Kidney capillary endothelial cell (primary cell): ENCODE data around the gene DBNDD1.

Experiments used
- DNase-seq: peaks from one replicate; pipeline ENCODE4 v3.0.0-alpha.2; 2018; ENCODE audit warnings: low spot score

DBNDD1 gene

DNA sequence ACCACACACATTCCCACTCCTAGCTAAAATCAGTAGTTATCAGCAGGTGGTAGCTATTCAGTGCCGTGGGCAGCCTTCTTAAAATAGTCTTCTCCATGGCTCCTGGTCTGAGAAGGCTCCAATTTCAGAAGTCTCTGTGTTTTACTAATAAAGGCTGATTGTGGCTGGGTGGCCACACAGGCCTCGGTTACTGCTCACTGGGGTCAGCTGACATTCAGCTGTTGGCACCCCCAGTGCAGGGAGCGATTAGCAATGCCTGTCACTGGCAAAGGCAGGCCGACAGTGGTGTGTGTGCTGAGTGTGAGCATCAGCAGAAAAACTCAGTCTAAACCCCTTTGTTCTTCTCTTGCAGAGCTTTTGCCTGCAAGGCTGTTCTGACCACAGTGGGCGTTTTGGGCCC is 16.6 kb upstream of the DBNDD1 start:
- no peak for DNase-seq

DNA sequence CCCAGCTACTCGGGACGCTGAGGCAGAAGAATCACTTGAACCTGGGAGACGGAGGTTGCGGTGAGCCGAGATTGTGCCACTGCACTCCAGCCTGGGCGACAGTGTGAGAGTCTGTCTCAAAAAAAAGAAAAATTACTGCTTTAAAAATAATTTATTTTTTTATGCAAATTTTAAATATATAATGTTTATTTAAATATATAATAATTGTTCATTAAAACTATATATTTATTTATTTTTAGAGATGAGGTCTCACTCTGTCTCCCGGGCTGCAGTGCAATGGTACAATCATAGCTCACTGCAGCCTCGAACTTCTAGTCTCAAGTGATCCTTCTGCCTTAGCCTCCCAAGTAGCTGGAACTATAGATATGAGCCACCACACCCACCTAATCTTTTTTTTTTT is 15.2 kb upstream of the DBNDD1 start:
- DNase-seq: no peak

DNA sequence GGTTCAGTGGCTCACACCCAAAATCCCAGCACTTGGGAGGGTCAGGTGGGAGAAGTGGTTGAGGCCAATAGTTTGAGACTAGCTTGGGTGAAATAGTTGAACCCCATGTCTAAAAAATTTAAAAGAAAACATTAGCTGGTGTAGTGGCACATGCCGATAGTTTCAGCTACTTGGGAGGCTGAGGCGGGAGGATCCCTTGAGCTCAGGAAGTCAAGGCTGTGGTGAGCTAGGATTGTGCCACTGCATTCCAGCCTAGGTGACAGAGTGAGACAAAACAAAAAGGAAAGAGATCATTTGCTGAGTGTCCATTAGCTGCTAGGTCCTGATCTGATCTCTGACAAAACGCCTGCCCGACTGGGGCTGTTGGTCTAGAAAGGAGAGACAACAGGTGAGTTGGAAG is 14.1 kb upstream of the DBNDD1 start:
- DNase-seq: no peak

DNA sequence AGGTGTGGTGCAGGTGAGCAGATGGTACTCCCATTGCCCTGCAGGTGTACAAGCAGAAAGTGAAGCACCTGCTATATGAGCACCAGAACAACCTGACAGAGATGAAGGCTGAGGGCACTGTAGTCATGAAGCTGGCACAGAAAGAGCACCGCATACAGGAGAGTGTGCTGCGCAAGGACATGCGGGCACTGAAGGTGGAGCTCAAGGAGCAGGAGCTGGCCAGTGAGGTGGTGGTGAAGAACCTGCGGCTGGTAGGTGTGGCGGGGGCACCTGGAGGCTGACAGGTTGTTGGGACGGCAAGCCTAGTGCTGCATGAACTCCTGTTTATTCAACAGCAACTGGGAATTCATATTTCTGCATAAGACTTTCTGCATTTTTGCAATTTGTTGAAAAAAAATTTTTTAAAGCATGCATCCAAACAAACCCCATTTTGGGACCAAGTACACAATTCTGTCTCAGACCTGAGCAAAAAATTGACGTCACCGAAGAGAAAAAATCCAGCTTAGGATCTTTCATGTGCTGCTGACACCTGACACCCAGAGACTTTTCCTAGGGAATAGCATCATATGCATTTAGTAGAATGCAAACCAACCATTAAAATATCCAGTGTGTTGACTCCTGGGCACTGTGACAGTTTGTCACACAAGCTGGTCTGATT is 13.5 kb upstream of the DBNDD1 start:
- no peak for DNase-seq

DNA sequence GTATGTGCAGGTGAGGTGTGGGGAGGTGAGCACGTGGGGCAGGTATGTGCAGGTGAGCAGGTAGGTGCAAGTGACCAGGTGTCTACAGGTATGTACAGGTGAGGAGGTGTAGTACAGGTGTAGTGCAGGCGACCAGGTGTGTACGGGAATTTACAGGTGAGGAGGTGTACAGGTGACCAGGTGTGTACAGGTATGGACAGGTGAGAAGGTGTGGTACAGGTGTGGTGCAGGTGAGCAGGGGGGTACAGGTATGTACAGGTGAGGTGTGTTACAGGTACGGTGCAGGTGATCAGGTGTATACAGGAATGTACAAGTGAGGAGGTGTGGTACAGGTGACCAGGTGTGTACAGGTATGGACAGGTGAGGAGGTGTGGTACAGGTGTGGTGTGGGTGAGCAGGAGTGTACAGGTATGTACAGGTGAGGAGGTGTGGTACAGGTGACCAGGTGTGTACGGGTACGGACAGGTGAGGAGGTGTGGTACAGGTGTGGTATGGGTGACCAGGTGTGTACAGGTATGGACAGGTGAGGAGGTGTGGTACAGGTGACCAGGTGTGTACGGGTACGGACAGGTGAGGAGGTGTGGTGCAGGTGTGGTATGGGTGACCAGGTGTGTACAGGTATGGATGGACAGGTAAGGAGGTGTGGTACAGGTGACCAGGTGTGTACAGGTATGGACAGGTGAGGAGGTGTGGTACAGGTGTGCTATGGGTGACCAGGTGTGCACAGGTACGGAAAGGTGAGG is 12.8 kb upstream of the DBNDD1 start:
- no peak for DNase-seq

DNA sequence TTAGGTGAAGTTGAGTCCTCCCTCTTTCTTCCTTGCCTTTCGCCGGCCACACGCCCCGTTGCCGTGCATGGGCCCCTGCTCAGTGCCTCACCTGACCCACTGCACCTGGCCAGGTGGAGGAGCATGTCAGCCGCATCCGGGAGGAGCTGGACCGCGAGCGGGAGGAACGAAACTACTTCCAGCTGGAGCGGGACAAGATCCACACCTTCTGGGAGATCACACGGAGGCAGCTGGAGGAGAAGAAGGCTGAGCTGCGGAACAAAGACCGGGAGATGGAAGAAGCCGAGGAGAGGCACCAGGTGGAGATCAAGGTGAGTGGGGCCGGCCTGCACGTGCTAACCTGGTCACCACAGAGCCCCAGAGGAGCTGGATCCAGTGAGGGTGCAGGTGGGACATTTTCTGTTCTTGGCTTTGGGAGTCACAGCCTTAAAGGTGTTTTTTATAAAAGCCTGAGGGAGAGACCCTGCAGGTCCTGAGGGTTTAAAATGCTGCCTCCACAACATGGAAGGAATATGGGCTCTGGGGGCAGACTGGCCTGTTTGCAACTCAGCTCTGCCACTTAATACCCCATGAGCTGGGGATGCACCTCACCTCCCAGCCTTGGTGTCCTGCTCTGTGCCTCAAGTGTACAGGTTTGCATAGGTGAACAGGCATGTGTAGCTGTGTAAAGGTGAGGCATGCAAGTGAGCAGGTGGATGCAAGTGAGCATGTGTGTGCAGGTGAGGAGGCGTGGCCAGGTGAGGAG is 12.1 kb upstream of the DBNDD1 start:
- no peak for DNase-seq

DNA sequence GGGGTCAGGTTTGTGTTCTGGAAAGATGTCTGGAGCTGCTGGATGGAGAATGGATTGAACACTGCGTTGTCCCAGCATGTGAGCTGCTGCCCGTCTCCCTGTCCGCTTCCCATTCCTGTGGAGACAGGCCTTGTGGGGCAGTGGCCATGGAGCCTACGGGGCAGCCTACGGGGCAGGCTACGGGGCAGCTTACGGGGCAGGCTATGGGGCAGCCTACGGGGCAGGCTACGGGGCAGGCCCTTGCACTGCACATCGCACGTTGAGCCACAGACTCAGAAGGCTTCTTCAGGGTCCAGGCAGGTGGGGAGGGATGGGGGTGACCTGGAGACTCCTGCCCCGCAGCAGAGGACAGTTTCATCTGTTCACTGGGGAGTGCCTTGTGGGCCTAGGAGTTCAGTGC is 9.7 kb upstream of the DBNDD1 start:
- no peak for DNase-seq

DNA sequence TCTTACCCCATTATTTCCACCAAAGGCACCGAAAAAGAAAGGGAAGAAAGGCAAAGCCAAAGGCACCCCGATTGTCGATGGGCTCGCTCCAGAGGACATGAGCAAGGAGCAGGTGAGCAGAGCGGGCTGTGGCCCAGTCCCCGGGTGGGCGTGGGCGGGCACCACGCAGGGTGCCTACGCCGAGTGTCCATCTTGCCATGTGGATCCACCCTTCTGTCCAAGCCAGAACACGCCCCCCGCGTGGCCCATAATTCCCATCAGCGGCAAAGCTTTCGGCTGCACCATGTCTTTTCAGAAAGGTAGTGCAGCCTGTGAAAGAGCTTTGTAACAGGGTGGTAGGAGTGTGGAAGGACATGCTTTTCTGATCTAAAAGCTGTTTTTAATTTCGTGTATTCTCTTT is 8.4 kb upstream of the DBNDD1 start:
- DNase-seq: no peak

DNA sequence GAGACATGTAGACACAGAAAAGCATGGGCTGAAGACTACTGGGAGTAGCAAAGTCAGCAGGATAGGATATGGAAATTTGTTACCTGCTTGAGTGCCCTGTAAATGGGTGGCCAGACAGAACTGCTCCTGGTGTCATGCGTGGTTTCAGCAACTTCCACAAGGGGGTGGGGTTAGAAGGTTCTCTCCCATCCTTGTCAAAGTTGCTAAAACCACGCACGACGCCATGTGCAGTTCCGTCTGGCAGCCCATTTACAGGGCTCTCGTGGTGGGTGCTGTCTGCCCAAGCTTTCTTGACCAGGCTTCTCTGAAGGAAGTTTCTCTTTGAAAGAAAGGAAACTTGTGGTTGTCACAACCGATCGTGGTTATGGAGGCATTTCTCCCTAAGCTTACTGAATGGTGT is 6.9 kb upstream of the DBNDD1 start:
- no peak for DNase-seq

DNA sequence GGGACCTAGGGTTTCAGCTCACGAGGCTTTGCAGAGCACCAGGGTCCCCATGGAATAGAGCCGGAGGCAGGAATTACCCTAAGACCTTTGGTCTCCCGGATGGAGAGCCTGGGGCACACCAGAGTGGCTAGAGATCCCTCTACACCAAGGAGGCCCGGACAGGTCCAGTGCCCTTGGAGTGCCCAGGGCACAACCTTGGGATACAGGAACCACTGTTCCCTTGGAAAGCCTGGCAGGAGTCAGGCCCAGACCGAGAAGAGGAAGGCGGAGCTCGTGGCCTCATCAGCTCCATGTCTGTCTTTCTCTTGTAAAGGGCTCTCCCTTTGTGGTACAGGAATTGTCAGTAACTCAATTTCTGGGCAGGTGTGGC is 3.8 kb upstream of the DBNDD1 start:
- DNase-seq: no peak

DNA sequence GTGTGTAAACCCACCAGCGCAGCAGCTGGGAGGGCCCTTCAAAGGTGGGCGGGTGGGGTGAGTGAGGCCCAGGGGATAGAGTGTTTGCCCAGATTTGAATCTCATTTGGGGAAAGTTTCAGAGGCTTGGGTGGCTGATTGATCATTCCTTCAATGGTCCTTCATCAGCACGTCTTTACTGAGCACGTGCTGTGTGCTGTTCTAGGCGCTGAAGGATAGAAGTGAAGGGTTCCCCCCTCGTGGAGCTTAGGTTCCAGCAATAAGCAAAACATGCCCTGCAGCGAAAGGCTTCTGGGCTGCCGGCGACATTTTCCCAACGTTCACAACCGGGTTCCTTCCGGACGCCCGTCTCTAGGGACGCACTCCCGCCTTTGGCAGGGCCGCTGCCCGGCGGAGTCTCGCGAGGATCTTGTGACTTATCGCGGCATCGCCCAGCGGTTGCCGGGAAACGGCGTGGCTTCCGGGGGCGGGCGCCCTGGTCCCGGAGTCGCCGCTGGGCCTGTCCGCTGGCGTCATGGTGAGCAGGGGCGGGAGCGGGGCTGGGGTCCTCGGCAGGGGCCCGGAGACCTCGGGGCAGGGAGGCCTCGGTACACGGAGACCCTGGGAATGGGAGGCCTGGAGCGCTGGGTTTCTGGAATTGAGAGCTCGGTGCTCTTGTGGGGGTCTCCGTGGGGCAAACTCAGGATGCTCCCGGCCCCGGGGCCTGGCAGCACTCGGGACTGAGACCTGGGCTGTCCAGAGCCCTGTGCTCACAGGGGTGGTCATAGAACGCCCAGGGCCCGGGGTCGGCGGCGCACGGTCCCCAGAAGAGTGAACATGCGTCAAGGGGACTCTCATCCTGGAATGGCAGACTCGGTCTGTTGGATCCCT is 3.2 kb upstream of the DBNDD1 start:
- DNase-seq: peak; percentile 84

DNA sequence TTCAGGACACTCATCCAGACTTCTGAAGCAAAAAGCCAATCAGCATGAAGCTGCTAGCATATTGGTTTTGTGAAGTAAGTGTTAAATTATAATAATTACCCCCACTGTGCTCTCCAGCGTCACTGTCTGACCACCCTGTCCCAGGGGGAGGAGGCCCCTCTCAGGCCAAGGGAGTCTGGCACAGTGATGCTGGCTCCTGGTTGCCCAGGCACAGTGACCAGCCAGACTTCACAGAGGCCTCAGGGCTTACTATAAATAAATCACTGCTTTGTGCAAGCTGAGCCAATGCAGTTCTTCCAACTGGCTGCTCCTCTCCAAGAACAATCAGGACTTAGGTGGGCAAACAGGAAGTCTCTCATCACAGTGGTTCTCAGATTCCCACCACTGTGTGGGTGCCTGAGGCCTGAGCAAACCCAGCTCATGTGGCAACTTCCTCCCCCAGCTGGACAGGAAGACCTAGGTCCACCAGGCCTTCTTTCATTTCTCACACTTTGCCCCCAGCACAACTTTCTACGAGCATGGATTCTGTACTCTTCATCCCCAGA is 1.7 kb upstream of the DBNDD1 start:
- DNase-seq: no peak

DNA sequence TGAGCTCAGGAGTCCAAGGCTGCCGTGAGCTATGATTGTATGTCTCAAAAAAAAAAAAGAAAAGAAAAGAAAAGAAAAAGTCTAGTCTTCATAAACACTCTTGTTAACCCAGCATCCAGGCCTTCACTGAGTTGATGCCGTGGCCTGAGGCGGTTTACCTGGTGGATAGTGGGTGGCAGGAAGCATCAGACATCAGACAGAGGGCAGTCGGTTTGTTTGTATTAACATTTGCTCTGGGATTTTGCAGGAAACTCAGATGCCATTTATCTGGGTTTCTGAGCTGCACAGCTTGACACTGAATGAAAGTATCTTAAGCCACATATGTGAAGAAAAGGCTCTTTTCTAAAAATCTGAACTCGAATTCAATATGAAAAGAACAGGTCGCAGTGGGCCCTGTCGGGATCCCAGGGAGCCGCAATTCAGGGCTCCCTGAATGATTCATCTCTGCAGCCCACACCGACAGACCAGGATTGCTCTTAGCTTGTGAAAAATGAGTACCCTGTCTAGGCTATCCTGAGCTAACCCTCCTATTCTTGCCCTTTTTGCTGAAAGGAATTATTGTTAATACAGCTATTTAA is 1.1 kb upstream of the DBNDD1 start:
- DNase-seq: no peak

DNA sequence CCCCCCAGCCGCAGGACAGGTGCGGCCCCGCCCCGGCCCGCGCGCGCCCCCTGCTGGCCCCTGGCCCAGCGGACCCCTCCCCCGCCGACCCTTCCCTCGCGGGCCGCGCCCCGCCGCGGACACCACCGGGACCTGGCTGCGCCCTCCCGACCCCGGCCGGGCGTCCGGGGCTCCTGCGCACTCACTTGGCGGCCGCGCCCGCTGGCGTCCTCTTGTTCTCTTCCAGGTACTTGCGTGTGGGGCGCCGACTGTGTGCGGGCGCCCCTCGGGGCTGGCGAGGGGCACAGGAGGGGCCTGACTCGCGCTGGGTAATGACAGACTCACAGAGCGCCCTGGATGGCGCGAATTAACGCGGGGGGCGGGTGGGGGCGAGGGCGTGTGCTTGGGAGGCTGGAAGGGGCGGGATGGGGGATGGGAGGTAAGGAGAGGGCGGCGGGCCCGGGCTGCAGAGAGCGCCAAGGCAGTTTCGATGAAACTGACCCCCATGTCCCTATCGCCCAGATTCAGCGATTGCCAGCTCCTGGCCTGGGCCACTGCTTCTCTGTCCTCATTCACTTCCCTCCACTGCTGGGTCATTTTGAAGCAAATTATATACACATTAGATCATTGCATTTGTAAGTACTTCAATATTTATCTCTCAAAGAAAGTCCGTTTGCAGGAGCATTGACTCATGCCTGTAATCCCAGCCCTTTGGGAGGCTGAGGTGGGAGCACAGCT is 445 bp upstream of the DBNDD1 start:
- DNase-seq: no peak

DNA sequence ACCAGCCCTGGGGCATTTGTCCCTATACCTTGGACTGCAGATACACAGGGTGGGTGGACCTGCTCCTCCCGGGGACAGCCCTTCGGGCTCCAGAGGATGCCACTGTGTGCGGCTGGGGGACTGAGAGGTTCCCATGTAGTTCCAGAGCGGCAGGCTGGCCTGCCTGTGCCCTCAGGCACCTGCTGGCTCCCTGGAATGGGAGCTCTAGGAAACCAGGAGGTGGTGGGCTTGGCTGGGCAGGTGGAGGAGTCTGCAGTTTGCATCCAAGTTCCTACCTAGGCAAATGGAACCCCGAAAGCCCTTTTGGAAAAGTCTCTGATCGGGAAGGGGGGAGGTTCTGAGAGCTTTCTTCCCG is 982 bp downstream of the DBNDD1 start:
- DNase-seq: no peak

DNA sequence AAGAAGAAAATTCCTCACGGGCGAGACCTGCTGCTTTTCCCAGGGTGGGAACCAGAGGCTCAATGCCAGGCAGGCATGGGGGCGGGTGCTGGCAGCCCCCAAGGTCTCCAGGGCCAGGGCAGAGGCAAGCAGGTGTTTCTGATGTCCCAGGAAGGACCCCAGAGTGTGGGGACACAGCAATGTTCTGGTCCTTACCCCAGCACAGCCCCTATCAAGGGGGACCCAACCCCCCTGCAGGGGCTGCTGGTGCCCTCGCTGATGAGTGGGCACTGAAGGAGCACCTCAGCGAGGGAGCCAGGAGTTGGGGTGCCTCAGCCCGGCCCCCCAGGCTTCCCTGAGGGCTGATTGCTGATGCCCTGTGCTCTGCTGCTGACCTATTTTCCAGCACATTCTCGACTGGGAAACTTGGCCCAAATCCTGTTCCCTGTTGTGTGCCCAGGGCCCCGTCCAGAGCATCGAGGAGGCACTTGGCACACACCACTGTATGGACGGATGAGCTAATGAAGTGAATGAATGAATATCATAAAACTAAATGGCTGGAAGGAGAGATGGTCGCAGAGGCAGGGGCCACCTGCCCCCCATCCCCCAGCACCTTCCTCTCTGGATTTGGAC is 2.8 kb downstream of the DBNDD1 start:
- DNase-seq: no peak

DNA sequence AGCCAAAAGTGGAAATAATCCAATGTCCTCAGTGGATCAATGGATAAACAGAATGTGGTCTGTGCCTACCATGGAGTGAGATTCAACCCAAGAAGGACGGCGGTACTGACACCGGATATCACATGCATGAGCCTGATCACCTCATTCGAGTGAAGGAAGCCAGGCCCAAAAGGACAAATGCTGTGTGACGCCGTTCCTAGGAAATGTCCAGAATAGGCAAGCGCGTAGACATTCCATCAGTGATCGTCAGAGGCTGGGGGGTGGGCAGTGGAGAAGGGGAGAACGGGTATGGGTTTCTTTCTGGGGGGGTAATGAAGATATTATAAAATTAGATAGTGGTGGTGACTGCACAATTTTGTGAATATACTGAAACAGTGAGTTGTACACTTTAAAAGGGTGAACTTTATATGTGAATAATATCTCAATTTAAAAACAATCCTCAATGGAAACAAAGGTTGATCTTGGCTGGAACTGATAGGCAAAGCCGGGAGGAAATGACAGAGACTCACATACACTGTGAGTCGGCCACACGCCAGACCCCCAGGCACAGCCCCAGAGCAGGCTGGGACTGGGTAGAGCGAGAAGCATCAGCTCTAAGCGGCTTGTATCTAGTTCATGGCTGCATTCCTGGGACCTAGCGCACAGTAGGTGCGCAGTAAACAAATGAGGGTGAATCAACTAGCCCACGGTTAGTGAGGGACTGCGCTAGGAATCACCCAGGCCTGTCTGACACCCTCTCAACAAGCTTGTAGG is 3.5 kb downstream of the DBNDD1 start:
- DNase-seq: no peak

DNA sequence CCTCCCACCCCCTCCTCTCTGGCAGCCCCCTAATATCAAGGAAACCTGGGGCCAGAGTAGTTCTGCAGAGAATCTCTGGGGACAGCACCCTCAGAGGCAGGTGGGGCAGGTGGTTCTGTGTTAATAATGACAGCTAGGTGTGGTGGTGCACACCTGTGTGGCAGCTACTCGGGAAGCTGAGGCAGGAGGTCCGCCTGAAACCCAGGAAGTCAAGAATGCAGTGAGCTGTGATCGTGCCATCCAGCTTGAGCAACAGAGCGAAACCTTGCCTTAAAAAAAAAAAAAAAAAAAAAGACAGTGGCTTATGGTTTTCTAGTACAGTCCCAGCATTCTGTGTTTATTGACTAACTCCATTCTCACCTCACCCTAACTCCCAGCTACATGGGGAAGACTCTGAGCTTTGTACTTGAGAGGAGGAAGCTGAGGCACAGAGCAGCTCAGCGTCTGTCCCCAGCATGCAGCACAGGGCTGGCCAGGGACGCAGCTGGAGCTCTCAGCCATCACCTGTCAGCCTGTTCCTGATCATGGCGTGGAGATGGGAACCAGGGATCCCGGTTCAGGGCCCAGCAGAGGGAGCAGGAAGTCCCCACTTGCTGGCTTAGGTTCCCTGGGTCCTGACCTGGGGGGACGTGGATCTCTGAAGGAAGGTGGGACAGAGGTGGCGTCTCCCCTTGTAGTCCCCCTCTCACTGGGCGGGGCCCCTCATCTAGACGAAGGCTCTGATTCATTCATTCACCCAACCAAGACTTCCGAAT is 6.1 kb downstream of the DBNDD1 start:
- no peak for DNase-seq

DNA sequence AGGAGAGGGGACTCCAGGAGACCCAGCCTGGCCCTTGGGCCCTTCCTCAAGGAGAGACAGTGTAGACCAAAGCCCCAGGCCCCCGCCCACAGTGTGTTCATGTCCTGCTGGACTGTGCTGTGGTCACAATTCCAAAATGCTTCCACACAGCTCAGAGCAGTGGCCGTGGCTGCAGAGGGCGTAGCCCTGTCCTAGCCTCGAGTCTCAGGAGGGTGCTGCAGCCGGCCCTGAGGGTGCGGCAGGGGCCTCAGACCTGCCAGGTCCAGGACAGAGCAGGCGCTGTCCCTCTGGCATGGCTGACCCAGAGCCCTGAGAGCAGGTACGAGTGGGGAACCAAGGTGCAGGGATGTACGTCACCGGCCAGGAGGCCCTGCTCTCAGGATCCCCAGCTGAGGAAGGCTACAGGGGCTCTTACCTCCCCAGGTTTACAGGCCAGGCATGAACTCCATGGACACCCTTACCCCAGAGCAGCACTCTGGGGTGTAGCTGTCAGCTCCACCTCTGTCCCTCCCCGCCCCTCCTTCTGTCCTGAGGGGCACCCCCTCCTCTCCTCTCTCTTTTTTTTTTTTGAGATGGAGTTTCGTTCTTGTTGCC is 7.3 kb downstream of the DBNDD1 start:
- DNase-seq: no peak
